GM23248 (cell line): ENCODE results near the gene AFF3.

ENCODE experiments used
- EZH2 ChIP-seq: fragments of 200-600 bp; sonication (generic); IDR thresholded peaks from 2 replicates; pipeline ENCODE4 v1.6.1; 2018; ENCODE audit warnings: antibody characterized with exemption, mild to moderate bottlenecking; ENCODE audit not compliant: insufficient read depth, poor library complexity, severe bottlenecking
- EZH2phosphoT487 ChIP-seq: fragments of 200-600 bp; sonication (generic); IDR thresholded peaks from 2 replicates; pipeline ENCODE4 v1.6.1; 2018; ENCODE audit warnings: antibody characterized with exemption, moderate library complexity, mild to moderate bottlenecking, low read depth; ENCODE audit not compliant: insufficient read depth

DNA sequence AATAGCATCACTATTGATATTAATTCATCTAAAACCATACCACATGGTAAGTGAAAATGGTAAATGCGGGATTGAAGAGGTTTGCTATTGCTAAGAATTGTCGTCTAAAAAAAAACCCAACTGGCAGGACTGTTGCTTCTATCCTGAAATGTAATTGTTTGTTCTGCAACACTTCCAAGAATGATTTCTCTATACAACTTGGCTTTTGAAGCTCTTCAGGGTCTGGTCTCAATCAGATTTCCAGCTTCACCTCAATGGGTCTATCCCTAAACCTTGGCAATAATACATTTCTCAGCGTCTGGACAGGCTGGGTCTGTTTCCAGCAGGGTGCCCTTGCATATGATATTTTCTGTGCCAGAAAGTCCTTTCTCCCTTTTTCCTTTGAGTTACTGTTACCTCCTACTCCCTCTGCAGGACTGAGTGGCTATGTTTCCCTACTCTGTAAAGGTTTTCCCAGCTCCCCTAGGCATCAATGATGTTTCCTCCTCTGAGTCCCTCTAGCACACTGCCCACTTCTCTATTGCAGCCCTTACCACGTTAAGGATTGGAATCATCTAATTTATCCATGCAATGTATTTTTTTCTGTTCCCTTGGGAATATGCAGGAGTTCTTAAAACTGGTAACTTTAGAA lies 534.4 kb downstream of the AFF3 start:
- no peak for TF ChIP-seq EZH2phosphoT487
- no peak for TF ChIP-seq EZH2
